K562 treated with DMSO at 1 percent for 48 hours (cell line): ENCODE data around the gene VKORC1L1. TPM values are rescaled to one million over a fixed set of nuclear protein-coding genes. Genes with fewer than 3 reads are reported as not detected.

Experiments
- total RNA-seq: library from RNA; unstranded; fragments of 300-600 nt; gene quantifications from 2 replicates; pipeline ENCODE4 v1.2.3, GENCODE V29; 2022; ENCODE audit warnings: low replicate concordance; ENCODE audit errors: extremely low read depth

Gene VKORC1L1
- total RNA-seq: not detected in 2 replicates

DNA sequence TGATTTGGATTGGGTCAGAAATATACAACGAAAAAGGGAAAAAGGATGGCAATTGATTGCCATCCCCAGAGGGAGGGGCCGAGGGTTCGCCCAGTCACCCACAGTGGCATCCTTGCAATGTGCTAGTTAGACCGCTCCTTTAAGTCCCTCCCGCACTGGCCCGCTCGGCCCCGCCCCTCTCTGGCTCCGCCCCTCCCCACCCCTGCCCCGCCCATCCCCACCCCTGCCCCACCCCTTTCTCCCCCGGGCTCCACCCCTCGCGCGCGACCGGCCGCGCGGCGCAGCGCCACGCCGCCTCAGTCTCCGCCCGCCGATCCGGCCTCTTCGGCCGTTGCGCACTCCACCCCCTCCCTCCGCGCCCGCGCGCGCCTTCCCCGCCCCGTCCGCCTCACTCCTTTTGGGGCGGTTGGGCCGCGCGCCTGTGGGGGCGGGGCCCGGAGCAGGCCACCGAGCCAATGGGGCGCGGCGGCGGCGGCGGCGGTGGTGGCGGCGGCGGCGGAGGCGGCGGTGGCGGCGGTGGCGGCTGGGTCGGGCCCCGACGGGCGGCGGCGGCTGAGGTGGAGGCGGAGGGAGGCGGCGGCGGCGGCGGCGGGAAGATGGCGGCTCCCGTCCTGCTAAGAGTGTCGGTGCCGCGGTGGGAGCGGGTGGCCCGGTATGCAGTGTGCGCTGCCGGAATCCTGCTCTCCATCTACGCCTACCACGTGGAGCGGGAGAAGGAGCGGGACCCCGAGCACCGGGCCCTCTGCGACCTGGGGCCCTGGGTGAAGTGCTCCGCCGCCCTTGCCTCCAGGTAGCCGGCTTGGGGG lies at the start of gene VKORC1L1:
Gene VKORC1L1 (plus strand): TSS at position 299 of the 806 bp plus-strand sequence. CDS start 298 bp downstream, at position 597.

GRCh38 chr7:65981965-65982792 lies 109.3 kb downstream of the VKORC1L1 start, which contains the start of gene GUSB:
Gene GUSB, minus strand, starts transcription at chr7:65982213. Its CDS starts 30 bp downstream, at chr7:65982183.

Other genes with a start within 250 kb of the VKORC1L1 start
- gene GUSB, start 109.1 kb downstream of the VKORC1L1 start, total RNA-seq: not detected in 2 replicates
- not detected in 2 replicates for gene ASL, start 202.7 kb downstream of the VKORC1L1 start, total RNA-seq
- gene CRCP, start 241.8 kb downstream of the VKORC1L1 start, total RNA-seq: not detected in 2 replicates